Right lobe of liver (tissue), 6 donors: ENCODE measurements around the gene SATL1. TPM values are rescaled to one million over a fixed set of nuclear protein-coding genes. Genes with fewer than 3 reads are reported as not detected.
A peak's percentile ranks its signal among the peaks of the same experiment; 100 is the strongest.
"Not testable (repeated sequence)": the region's sequence is repeated elsewhere in the genome, so short reads cannot be mapped to it uniquely, and the experiment has no call there.

Experiments used
- ATAC-seq, 4 donors: fragments of 200-7000 bp; cut with Tn5 transposase; one replicate each; pipeline ENCODE4 v1.9.1; 2020; ENCODE audit warnings: mild to moderate bottlenecking in 4 of 4, moderate library complexity in 4 of 4
- DNase-seq, 3 donors: peaks; one replicate each; pipeline ENCODE4 v3.0.0-alpha.2; 2020
- H3K27ac ChIP-seq, 3 donors: fragments of 200-600 bp; one replicate each; pipeline ENCODE4 v1.8.0; 2022
- H3K27me3 ChIP-seq, 2 donors: fragments of 200-600 bp; one replicate each; pipeline ENCODE4 v1.8.0; 2022
- H3K36me3 ChIP-seq, 4 donors: fragments of 200-600 bp; sonication (generic) in 1 of 4; one replicate each; pipeline versions ENCODE4 v1.5.1 to v1.8.0; 2017 to 2022; ENCODE audit warnings: control low read depth in 1 of 4
- H3K4me1 ChIP-seq, 4 donors: fragments of 200-600 bp; sonication (generic) in 1 of 4; one replicate each; pipeline versions ENCODE4 v1.5.1 to v1.8.0; 2017 to 2022; ENCODE audit warnings: control low read depth in 1 of 4
- H3K4me3 ChIP-seq, 3 donors: fragments of 200-600 bp; one replicate each; pipeline ENCODE4 v1.8.0; 2022
- H3K9me3 ChIP-seq, 4 donors: fragments of 200-600 bp; sonication (generic) in 1 of 4; one replicate each; pipeline versions ENCODE4 v1.5.1 to v1.8.0; 2017 to 2022; ENCODE audit warnings: control low read depth in 1 of 4
- CTCF ChIP-seq, 4 donors: fragments of 200-600 bp in 3 of 4; fragments of 450-650 bp in 1 of 4; IDR thresholded peaks; one replicate each; pipeline versions ENCODE4 v1.5.1 to v1.8.0; 2016 to 2022; ENCODE audit warnings: antibody characterized with exemption in 4 of 4, mild to moderate bottlenecking in 2 of 4
- POLR2A ChIP-seq: fragments of 450-650 bp; IDR thresholded peaks from one replicate; pipeline ENCODE4 v1.6.1; 2017; ENCODE audit warnings: antibody characterized with exemption, mild to moderate bottlenecking
- WGBS: methylation state at CpG from one replicate; pipeline ENCODE4 v1.1.6; 2018; ENCODE audit warnings: low coverage, low lambda C conversion rate; ENCODE audit not compliant: insufficient coverage; ENCODE audit errors: missing lambda C conversion rate; 5-methylcytosine and 5-hydroxymethylcytosine counted together
- intact Hi-C, 2 donors: fragments of 100-400 bp; cut with DNase I; formaldehyde crosslinking; loops; one replicate each; pipeline versions ENCODE4 v1.11.2 to v1.14.1; 2022
- long read RNA-seq: library from polyadenylated mRNA; unstranded; transcript quantifications from one replicate; pipeline ENCODE4 v2.0.0, GENCODE V29; 2019
- total RNA-seq, 6 experiments: library from RNA; depleted of rRNA in 2 of 6; stranded (reverse); fragments of >200 nt in 2 of 6; fragmentation: NEBNext Ultra II Directional in 3 of 6; extraction: Animal tissue kit (Norgen Biotek cat#: 25700) in 3 of 6; gene quantifications; one replicate each; pipeline versions ENCODE4 v1.1.0 to v1.2.4, GENCODE V29; 2016 to 2023
- donor health status: DM: no; HTN: yes; CAD: no.
- donor health status: DM: no; HTN: no; CAD: no.
- donor health status: DM: no; HTN: no; CAD: no.
- donor health status: DM: no; HTN: yes; CAD: no.
- donor health status: DM: no; HTN: yes; CAD: no.

SATL1 gene
- not detected for total RNA-seq
- long read RNA-seq, result 0 reads

GRCh38 chrX:85243761-85244449 is at the start of gene SATL1, which contains the start of gene ZNF711:
TSS of gene SATL1 (minus strand) at chrX:85243779. CDS start at chrX:85108968, 134,811 bp downstream.
TSS of gene ZNF711 (plus strand) at chrX:85243991. CDS start at chrX:85247573, 3,582 bp downstream.
- WGBS, result 35% methylated on average over 25 of the region's 65 CpGs
- TF ChIP-seq POLR2A, result no peak
- TF ChIP-seq CTCF (IDR thresholded peaks at IDR 0.05), result no peak
- ATAC-seq (peak; percentile 51 to 62 (median 60)), DNase-seq (peak in 2 of 3 donors; percentile 22 to 34)
- Histone ChIP-seq H3K9me3 (no peaks in the 10 kb centered on the region), H3K27ac (no peak within 1 kb of the TSS), H3K36me3 (no peaks in the 10 kb centered on the region), H3K27me3 (no peaks in the 10 kb centered on the region), H3K4me3 (peak within 1 kb of the TSS; percentile 31 to 53 (median 31)), H3K4me1 (no peaks in the 10 kb centered on the region)
- intact Hi-C loops, result no loop called here

GRCh38 chrX:85288992-85289723 is 45.6 kb upstream of the SATL1 start:
- TF ChIP-seq CTCF (IDR thresholded peaks at IDR 0.05), result no peak
- TF ChIP-seq POLR2A, result no peak
- no peaks in the 10 kb centered on the region for H3K36me3 ChIP-seq
- H3K27ac ChIP-seq, result no peak overlapping the region
- H3K9me3 ChIP-seq, result no peaks in the 10 kb centered on the region
- 75% methylated on average over 7 of the region's 7 CpGs for WGBS
- intact Hi-C loops, result no loop called here
- H3K27me3 ChIP-seq, result no peaks in the 10 kb centered on the region
- no peak for DNase-seq
- H3K4me3 ChIP-seq, result no peak overlapping the region
- H3K4me1 ChIP-seq, result no peaks in the 10 kb centered on the region
- no peak for ATAC-seq

GRCh38 chrX:85285286-85285685 is 41.7 kb upstream of the SATL1 start:
- 79% methylated on average over 5 of the region's 6 CpGs for WGBS
- H3K9me3 ChIP-seq, H3K27me3 ChIP-seq, H3K4me3 ChIP-seq, DNase-seq, intact Hi-C loops, H3K4me1 ChIP-seq, ATAC-seq, H3K36me3 ChIP-seq, H3K27ac ChIP-seq: not testable (repeated sequence)

GRCh38 chrX:85244450-85245211 is 1.1 kb upstream of the SATL1 start:
- Histone ChIP-seq H3K4me3 (peak overlapping the region; percentile 31 to 53 (median 31)), H3K9me3 (no peaks in the 10 kb centered on the region), H3K4me1 (no peaks in the 10 kb centered on the region), H3K27ac (no peak overlapping the region), H3K27me3 (no peaks in the 10 kb centered on the region), H3K36me3 (no peaks in the 10 kb centered on the region)
- ATAC-seq (peak in 3 of 4 donors; percentile 38 to 47 (median 41)), DNase-seq (peak in 1 of 3 donors; percentile 9)
- intact Hi-C loops, result no loop called here
- WGBS, result 23% methylated on average over 24 of the region's 42 CpGs
- TF ChIP-seq POLR2A, result no peak
- no peak for TF ChIP-seq CTCF (IDR thresholded peaks at IDR 0.05)
